Epithelial cell of proximal tubule (primary cell): ENCODE data around the gene SEPTIN10. TPM values are rescaled to one million over a fixed set of nuclear protein-coding genes. Genes with fewer than 3 reads are reported as not detected.

ENCODE experiments used
- DNase-seq: peaks from one replicate; pipeline ENCODE4 v3.0.0-alpha.2; 2011; ENCODE audit warnings: low read depth
- H3K4me3 ChIP-seq: 2 replicates; pipeline ENCODE4 v1.5.1; 2011; ENCODE audit warnings: low read depth, mild to moderate bottlenecking, low read length
- CTCF ChIP-seq: conservative IDR thresholded peaks from 2 replicates; pipeline ENCODE4 v1.5.1; 2012; ENCODE audit warnings: low read depth, mild to moderate bottlenecking, low read length
- total RNA-seq: library from RNA; depleted of rRNA; stranded (reverse); fragments of >200 nt; gene quantifications from 2 replicates; pipeline ENCODE4 v1.2.3, GENCODE V29; 2015

The SEPTIN10 gene
- total RNA-seq, 1 donor from 2014 or later = 80.6 TPM

DNA sequence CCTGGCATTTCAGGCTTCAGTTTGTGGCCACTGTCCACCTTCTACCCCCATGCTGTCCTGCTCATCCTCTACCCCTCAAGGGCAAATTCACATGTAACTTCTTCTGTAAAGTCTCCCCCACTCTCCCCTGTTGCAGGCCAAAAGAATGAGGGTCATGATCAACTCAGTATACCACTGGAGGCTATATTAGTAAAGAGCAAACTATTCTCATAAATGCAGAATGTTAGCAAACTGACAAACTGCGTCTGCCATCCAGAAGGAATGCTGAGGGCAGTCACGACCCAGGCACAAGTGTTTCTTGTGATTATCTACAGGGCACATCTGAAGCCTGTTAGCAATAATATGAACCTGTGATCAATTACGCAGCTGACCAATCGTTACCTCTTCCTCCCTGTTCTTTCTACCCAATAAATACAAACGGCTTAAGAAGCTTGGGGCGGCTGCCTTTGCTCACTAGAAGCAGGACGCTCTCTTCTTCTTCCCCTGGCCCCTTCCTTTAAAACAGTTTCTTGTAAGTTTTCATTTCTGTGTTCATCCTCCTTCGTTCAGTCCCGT, 58.3 kb downstream of the SEPTIN10 start:
- no peak for DNase-seq
- no peak overlapping the region for H3K4me3 ChIP-seq
- TF ChIP-seq CTCF = no peak

GRCh38 chr2:109554758-109555157, 59.0 kb downstream of the SEPTIN10 start:
- no peak overlapping the region for H3K4me3 ChIP-seq
- TF ChIP-seq CTCF = no peak
- no peak for DNase-seq

DNA sequence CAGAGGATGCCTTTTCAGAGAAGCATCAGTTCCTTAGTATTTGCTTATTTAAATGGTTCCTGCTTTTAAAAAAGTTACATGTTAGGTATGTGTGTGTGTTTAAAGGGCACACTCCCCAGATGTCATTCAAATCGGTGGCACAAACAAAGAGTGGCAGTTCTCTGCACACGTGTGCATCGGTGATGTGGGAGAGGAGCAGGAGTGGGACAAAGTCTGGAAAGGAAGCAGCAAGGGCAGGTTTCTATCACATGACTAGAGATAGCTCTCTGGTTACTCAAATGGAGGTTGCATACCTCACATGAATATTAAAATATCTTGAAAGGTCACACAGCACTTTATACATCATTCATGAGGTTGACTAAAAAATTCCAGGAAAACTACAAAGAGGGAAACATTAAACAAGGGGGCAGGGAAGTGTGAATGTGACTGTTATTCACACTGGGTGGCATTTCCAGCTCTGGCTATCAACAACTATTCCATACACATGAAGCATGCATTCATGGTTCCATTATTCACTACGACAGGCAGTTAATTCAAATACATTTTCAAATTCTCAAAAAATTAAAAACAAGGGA, 64.7 kb downstream of the SEPTIN10 start:
- no peak overlapping the region for H3K4me3 ChIP-seq
- TF ChIP-seq CTCF = no peak
- peak; percentile 50 for DNase-seq

DNA sequence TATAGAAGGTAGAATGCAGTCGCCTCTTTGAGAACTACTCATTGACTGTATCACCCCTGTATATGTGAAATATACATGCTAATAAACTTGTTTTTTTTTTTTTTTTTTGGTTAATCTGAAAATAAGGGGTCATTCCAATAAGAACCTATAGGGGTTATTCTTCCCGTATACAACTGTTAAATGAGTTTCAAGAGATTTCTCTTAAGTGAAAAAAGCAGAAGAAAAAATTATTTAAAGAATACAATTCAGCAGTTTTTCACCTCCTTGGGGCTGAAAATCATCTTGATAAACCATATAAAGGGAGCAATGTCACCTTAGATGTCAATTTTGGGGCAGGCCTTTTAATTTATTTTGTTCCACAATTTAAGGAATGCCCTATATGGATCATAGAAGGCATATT, 66.5 kb downstream of the SEPTIN10 start:
- DNase-seq = no peak
- H3K4me3 ChIP-seq = no peak overlapping the region
- no peak for TF ChIP-seq CTCF

DNA sequence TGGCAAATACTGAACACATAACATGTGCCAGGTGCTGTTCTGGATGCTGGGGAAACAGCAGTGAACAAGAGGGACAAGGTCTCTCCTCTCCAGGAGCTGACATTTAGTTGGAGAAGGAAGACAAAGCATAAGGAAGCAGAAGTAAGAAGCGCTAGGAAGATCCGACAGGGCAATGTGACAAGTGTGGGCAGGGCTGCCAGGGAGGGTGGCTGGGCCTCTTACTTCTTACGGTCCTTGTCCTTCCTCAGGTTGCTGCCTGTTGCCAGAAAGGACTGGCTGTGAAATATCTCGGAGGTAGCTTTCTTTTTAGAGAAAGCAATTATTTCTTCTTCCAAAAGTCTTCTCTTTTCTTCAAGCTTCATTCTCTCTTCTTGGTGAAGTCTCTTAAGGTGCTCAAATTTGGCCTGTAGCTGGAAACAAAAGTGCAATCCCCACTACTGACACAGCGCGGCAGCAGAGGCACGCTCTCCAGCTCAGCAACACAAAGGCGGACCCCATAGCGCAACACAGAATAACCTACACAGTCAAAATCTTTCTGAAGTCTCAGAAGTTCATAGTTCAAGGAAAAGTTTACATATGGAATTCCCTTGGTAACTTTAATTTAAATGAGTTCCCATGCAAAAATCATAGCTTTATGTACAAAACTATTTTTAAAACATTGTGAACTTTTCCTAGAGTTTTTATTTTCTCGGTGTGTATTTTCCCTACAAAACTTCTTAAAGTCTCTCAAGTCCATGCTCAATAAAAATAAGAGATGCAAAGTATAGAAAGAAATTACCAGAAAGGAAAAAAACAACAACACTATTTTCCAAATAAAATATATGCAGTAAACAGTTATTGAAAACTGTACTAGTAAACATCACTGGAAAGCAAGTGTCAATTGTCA, 67.7 kb downstream of the SEPTIN10 start:
- peak; percentile 98 for TF ChIP-seq CTCF
- DNase-seq = no peak
- no peak overlapping the region for H3K4me3 ChIP-seq

DNA sequence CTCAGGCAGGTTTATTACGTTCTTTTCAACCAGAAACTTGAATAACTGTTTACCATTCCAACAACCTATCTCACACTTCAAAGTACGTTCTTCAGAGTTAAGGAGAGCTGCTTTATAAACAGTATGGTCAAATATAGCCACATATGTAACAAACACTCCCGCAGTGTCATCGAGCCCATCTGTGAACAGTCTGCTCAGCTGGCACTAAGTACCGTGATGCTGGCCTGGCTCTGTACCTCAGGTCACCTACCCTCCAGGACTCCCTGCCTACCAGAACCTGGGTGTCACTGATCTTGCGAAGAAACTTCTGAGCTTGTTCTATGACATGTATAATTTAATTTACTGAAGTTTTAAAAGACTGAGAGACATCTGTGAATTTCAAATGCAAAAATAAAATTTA, 71.4 kb downstream of the SEPTIN10 start:
- no peak overlapping the region for H3K4me3 ChIP-seq
- TF ChIP-seq CTCF = no peak
- no peak for DNase-seq
